Heart right ventricle (tissue), 16 donors: ENCODE results near the gene ADCK2. TPM values are rescaled to one million over a fixed set of nuclear protein-coding genes. Genes with fewer than 3 reads are reported as not detected.
"Not testable (repeated sequence)": the region's sequence is repeated elsewhere in the genome, so short reads cannot be mapped to it uniquely, and the experiment has no call there.

ENCODE experiments used
- ATAC-seq, 8 donors: fragments of 200-7000 bp; cut with Tn5 transposase; one replicate each; pipeline ENCODE4 v1.9.1; 2020; ENCODE audit warnings: mild to moderate bottlenecking in 8 of 8, moderate library complexity in 8 of 8, moderate number of reproducible peaks in 1 of 8
- DNase-seq, 2 donors: peaks; one replicate each; pipeline ENCODE4 v3.0.0-alpha.2; 2020
- H3K27ac ChIP-seq, 10 donors: fragments of 200-600 bp; sonication (generic) in 2 of 10; one replicate each; pipeline versions ENCODE4 v1.5.0 to v1.8.0; 2020 to 2022; ENCODE audit warnings: mild to moderate bottlenecking in 3 of 10
- H3K27me3 ChIP-seq, 7 donors: fragments of 200-600 bp; one replicate each; pipeline ENCODE4 v1.8.0; 2021 to 2022; ENCODE audit warnings: mild to moderate bottlenecking in 2 of 7
- H3K36me3 ChIP-seq, 9 donors: fragments of 200-600 bp; sonication (generic) in 1 of 9; one replicate each; pipeline versions ENCODE4 v1.5.0 to v1.8.0; 2020 to 2022; ENCODE audit warnings: mild to moderate bottlenecking in 2 of 9
- H3K4me1 ChIP-seq, 9 donors: fragments of 200-600 bp; sonication (generic) in 1 of 9; one replicate each; pipeline versions ENCODE4 v1.5.0 to v1.8.0; 2020 to 2022; ENCODE audit warnings: mild to moderate bottlenecking in 4 of 9
- H3K4me3 ChIP-seq, 10 donors: fragments of 200-600 bp; sonication (generic) in 2 of 10; one replicate each; pipeline versions ENCODE4 v1.5.0 to v1.8.0; 2020 to 2022; ENCODE audit warnings: mild to moderate bottlenecking in 7 of 10, moderate library complexity in 2 of 10
- H3K9me3 ChIP-seq, 11 donors: fragments of 200-600 bp in 10 of 11; sonication (generic) in 2 of 11; one replicate each; pipeline versions ENCODE4 v1.5.0 to v1.8.0; 2013 to 2022; ENCODE audit warnings: mild to moderate bottlenecking in 2 of 11, control low read depth in 1 of 11, moderate library complexity in 1 of 11
- WGBS, 2 donors: extraction: QIAGEN DNeasy Blood & Tissue Kit; methylation state at CpG; one replicate each; pipeline ENCODE4 v1.1.7; 2013; ENCODE audit warnings: inconsistent platforms in 1 of 2; 5-methylcytosine and 5-hydroxymethylcytosine counted together
- intact Hi-C, 10 donors: fragments of 100-400 bp; cut with DNase I; formaldehyde crosslinking; loops; one replicate each; pipeline versions ENCODE4 v1.11.1 to v1.14.2; 2022
- polyA plus RNA-seq, 2 donors: library from polyadenylated mRNA; stranded (reverse); fragments of 200-250 nt; gene quantifications; one replicate each; pipeline ENCODE4 v1.2.3, GENCODE V29; 2013
- total RNA-seq, 10 donors: library from RNA; stranded (reverse); fragmentation: NEBNext Ultra II Directional in 3 of 10; extraction: Animal tissue kit (Norgen Biotek cat#: 25700) in 3 of 10; gene quantifications; one replicate each; pipeline versions ENCODE4 v1.2.1 to v1.2.4, GENCODE V29; 2021 to 2023
- TF ChIP-seq, protein P1 (sequence below), 9 donors: fragments of 200-600 bp; sonication (generic) in 2 of 9; IDR thresholded peaks; one replicate each; pipeline versions ENCODE4 v1.5.0 to v1.8.0; 2021 to 2022; ENCODE audit warnings: antibody characterized with exemption in 9 of 9, mild to moderate bottlenecking in 5 of 9, moderate library complexity in 1 of 9
- donor health status: Arrhythmogenic right ventricular cardiomyopathy.
- donor health status: ischemic (EF 13 %, LVEDD 7.1; RV severe dilation, severe dysfunction).
- donor health status: healthy with polysubstance abuse.
- donor health status: DM: no; HTN: yes; CAD: no.
- donor health status: DM: no; HTN: no; CAD: no.
- donor health status: ischemic (EF 25% LVEDD 6.9; RV normal size, moderate dysfunction).
- donor health status: ischemic (EF 25% LVEDD 5.7; RV mildly dilated, moderate dysfunction).
- donor health status: healthy.
- donor health status: DM: yes; HTN: yes; CAD: no.
- donor health status: Ischemic cardiomyopathy.
- donor health status: ischemic (EF 35%, LVEDD 5.7; RV mildly dilated, moderate dysfunction).
- donor health status: nonischemic (EF 11% LVEDD 7.7; RV severe dilation, severe dysfunction).
- donor health status: DM: yes; HTN: yes; CAD: no.
- donor health status: PGD.
- donor health status: ischemic (EF 29% LVEDD 5.4; RV normal size, mild dysfunction).
- donor health status: nonischemic (EF 23%, LVEDD 6.1; RV moderate dilation, normal function).

Gene ADCK2
- total and polyA plus RNA-seq, 12 donors = 5.6 to 11.4 (median 8.2) TPM

DNA sequence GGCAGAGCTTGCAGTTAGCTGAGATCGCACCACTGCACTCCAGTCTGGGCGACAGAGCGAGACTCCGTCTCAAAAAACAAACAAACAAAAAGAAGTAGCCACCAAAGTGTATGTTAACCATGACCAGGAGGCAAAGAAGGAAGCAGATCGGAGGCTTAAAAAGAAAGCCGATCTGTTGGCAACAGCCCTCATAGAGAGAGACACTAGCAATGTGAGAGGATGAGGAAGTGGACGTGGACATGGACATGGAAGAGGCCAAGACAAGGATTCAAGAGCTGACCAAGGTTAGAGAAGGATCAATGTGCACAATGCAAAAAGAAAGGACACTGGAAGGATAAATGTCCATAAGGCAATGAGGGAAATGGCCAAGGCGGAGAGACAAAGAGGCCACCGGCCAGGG, 14.9 kb upstream of the ADCK2 start:
- H3K27ac ChIP-seq = no peak overlapping the region
- no peak overlapping the region for H3K4me3 ChIP-seq
- no peaks in the 10 kb centered on the region for H3K36me3 ChIP-seq
- H3K9me3 ChIP-seq = no peaks in the 10 kb centered on the region
- peaks cover 0 to 3% (median 0%) of the 10 kb centered on the region in 7 donors for H3K27me3 ChIP-seq
- intact Hi-C loops = loop anchor here in 1 of 10 donors (2.0 kb wide), 1 partner anchor 135 kb away; no protein-coding TSS in a partner anchor
- no peak for DNase-seq
- peaks cover 0 to 35% (median 24%) of the 10 kb centered on the region in 9 donors for H3K4me1 ChIP-seq
- TF ChIP-seq, protein P1, sequence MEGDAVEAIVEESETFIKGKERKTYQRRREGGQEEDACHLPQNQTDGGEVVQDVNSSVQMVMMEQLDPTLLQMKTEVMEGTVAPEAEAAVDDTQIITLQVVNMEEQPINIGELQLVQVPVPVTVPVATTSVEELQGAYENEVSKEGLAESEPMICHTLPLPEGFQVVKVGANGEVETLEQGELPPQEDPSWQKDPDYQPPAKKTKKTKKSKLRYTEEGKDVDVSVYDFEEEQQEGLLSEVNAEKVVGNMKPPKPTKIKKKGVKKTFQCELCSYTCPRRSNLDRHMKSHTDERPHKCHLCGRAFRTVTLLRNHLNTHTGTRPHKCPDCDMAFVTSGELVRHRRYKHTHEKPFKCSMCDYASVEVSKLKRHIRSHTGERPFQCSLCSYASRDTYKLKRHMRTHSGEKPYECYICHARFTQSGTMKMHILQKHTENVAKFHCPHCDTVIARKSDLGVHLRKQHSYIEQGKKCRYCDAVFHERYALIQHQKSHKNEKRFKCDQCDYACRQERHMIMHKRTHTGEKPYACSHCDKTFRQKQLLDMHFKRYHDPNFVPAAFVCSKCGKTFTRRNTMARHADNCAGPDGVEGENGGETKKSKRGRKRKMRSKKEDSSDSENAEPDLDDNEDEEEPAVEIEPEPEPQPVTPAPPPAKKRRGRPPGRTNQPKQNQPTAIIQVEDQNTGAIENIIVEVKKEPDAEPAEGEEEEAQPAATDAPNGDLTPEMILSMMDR (IDR thresholded peaks at IDR 0.05) = no peak
- 93 to 96% methylated on average over 9 of the region's 9 CpGs for WGBS, 2 donors
- no peak for ATAC-seq

DNA sequence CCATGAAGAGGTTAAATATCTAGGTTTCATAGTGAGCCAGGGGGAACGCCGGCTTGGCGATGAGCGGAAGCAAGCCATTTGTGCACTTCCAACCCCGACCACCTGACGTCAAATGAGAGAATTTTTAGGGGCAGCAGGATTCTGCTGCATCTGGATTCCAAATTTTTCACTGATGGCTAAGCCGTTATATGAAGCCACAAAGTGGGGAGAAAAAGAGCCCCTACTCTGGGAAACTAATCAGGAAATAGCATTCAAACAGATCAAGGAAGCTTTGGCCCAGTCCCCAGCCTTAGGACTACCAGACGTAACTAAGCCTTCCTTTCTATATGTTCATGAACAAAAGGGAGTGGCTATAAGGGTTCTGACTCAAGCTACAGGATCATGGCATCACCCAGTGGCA, 12.9 kb upstream of the ADCK2 start:
- TF ChIP-seq, protein P1 (IDR thresholded peaks at IDR 0.05) = no peak
- no peak for DNase-seq
- Histone ChIP-seq H3K9me3 (no peaks in the 10 kb centered on the region), H3K4me1 (peaks cover 0 to 23% (median 18%) of the 10 kb centered on the region in 9 donors), H3K36me3 (no peaks in the 10 kb centered on the region), H3K27ac (no peak overlapping the region), H3K27me3 (peaks cover 0 to 3% (median 0%) of the 10 kb centered on the region in 7 donors), H3K4me3 (no peak overlapping the region)
- WGBS, 2 donors = 48 to 52% methylated on average over 8 of the region's 8 CpGs
- intact Hi-C loops = no loop called here
- ATAC-seq = no peak

DNA sequence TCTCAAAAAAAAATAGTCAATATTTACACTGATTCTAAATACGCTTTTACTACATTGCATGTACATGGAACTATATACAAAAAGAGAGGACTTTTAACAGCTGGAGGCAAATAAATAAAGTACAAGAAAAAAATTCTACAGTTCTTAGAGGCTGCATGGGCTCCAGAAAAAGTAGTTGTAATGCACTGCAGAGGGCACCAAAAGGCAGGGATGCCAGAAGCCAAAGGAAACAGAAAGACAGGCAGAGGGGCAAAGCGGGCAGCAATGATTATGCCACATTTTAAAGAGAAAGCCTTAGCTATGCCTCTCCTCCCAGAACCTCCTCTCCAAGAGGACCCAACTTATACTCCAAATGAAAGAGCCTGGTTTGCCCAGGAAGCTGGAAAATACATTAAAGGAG, 11.6 kb upstream of the ADCK2 start:
- Histone ChIP-seq H3K9me3 (no peaks in the 10 kb centered on the region), H3K36me3 (no peaks in the 10 kb centered on the region), H3K4me3 (no peak overlapping the region), H3K27ac (no peak overlapping the region), H3K27me3 (peaks cover 0 to 3% (median 0%) of the 10 kb centered on the region in 7 donors), H3K4me1 (peaks cover 0 to 17% (median 12%) of the 10 kb centered on the region in 9 donors)
- ATAC-seq (no peak), DNase-seq (no peak)
- TF ChIP-seq, protein P1 (IDR thresholded peaks at IDR 0.05) = peak in 1 of 9 donors; percentile 7
- intact Hi-C loops = no loop called here
- WGBS, 2 donors = 73 to 76% methylated on average over 2 of the region's 2 CpGs

DNA sequence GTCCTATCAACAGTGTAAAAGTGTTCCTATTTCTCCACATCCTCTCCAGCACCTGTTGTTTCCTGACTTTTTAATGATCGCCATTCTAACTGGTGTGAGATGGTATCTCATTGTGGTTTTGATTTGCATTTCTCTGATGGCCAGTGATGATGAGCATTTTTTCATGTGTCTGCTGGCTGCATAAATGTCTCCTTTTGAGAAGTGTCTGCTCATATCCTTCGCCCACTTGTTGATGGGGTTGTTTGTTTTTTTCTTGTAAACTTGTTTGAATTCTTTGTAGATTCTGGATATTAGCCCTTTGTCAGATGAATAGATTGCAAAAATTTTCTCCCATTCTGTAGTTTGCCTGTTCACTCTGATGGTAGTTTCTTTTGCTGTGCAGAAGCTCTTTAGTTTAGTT, 9.8 kb upstream of the ADCK2 start:
- WGBS, 2 donors = 93 to 96% methylated on average over 1 of the region's 2 CpGs
- H3K27ac ChIP-seq, ATAC-seq, H3K27me3 ChIP-seq, H3K9me3 ChIP-seq, H3K4me3 ChIP-seq, intact Hi-C loops, H3K36me3 ChIP-seq, DNase-seq, H3K4me1 ChIP-seq: not testable (repeated sequence)

DNA sequence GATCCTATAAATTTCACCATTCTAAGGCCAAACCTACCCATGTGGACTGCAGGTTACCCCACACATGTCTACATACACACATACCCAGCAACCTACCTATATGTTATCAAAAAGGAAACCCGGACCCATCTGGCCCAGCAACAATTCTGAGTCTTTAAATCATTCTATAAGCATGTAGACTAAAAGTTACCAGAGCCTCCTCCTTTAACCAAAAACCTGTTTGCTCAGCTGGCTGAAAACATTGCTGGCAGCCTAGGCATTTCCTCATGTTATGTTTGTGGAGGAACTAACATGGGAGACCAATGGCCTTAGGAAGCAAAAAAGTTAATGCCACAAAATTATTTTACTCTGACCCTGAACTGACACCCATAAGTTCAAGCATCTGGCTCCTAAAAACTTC, 5.3 kb upstream of the ADCK2 start:
- intact Hi-C loops = no loop called here
- Histone ChIP-seq H3K4me3 (no peak overlapping the region), H3K4me1 (peaks cover 0 to 7% (median 5%) of the 10 kb centered on the region in 9 donors), H3K27ac (no peak overlapping the region), H3K27me3 (no peaks in the 10 kb centered on the region), H3K36me3 (no peaks in the 10 kb centered on the region), H3K9me3 (no peaks in the 10 kb centered on the region)
- TF ChIP-seq, protein P1 (IDR thresholded peaks at IDR 0.05) = no peak
- DNase-seq (no peak), ATAC-seq (no peak)
- WGBS, 2 donors = 75 to 100% methylated on average over 1 of the region's 1 CpG
